Esophagus muscularis mucosa (tissue), 4 donors: Measurements from ENCODE around the gene PSTPIP2. TPM values are rescaled to one million over a fixed set of nuclear protein-coding genes. Genes with fewer than 3 reads are reported as not detected.
"Not testable (repeated sequence)": the region's sequence is repeated elsewhere in the genome, so short reads cannot be mapped to it uniquely, and the experiment has no call there.

Experiments used
- DNase-seq: peaks from one replicate; pipeline ENCODE4 v3.0.0-alpha.2; 2017; ENCODE audit errors: extremely low spot score
- H3K27ac ChIP-seq, 4 donors: fragments of 200-600 bp; sonication (generic); replicated peaks in 1 of 4; 1 replicate in 3 of 4; 2 replicates in 1 of 4; pipeline ENCODE4 v1.5.1; 2016 to 2019; ENCODE audit warnings: mild to moderate bottlenecking in 1 of 4
- H3K27me3 ChIP-seq, 4 donors: fragments of 200-600 bp; sonication (generic); one replicate each; pipeline versions ENCODE4 v1.5.1 to v1.6.0; 2016 to 2019
- H3K36me3 ChIP-seq, 4 donors: fragments of 200-600 bp; sonication (generic); one replicate each; pipeline ENCODE4 v1.5.1; 2016 to 2019
- H3K4me1 ChIP-seq, 4 donors: fragments of 200-600 bp; sonication (generic); one replicate each; pipeline ENCODE4 v1.5.1; 2016 to 2019
- H3K4me3 ChIP-seq, 4 donors: fragments of 200-600 bp; sonication (generic); 1 replicate in 2 of 4; 2 replicates in 2 of 4; pipeline ENCODE4 v1.5.1; 2016 to 2019; ENCODE audit warnings: mild to moderate bottlenecking in 4 of 4, moderate library complexity in 1 of 4
- H3K9me3 ChIP-seq, 4 donors: fragments of 200-600 bp; sonication (generic); 1 replicate in 3 of 4; 2 replicates in 1 of 4; pipeline ENCODE4 v1.5.1; 2016 to 2019
- EP300 ChIP-seq: sonication (generic); formaldehyde crosslinking; IDR thresholded peaks from one replicate; pipeline ENCODE4 v1.6.1; 2017; ENCODE audit warnings: antibody characterized with exemption
- POLR2A ChIP-seq: fragments of 450-650 bp; IDR thresholded peaks from one replicate; pipeline ENCODE4 v1.6.1; 2017; ENCODE audit warnings: antibody characterized with exemption, moderate library complexity, mild to moderate bottlenecking, low read depth
- POLR2AphosphoS5 ChIP-seq, 2 donors: sonication (generic); formaldehyde crosslinking; IDR thresholded peaks; one replicate each; pipeline ENCODE4 v1.6.1; 2017; ENCODE audit warnings: antibody characterized with exemption in 2 of 2
- WGBS: methylation state at CpG from one replicate; pipeline ENCODE4 v1.1.5; 2018; 5-methylcytosine and 5-hydroxymethylcytosine counted together
- intact Hi-C: fragments of 100-400 bp; cut with DNase I; formaldehyde crosslinking; loops from one replicate; pipeline ENCODE4 v1.15.1; 2023
- total RNA-seq, 4 donors: library from RNA; depleted of rRNA; stranded (reverse); fragments of >200 nt; gene quantifications; one replicate each; pipeline versions ENCODE4 v1.1.0 to v1.2.1, GENCODE V29; 2016
- TF ChIP-seq, protein P1 (sequence below), 3 experiments: fragments of 200-600 bp in 2 of 3; fragments of 450-650 bp in 1 of 3; sonication (generic) in 2 of 3; IDR thresholded peaks; one replicate each; pipeline ENCODE4 v1.5.1; 2017 to 2019; ENCODE audit warnings: antibody characterized with exemption in 3 of 3, mild to moderate bottlenecking in 2 of 3, moderate library complexity in 1 of 3

The PSTPIP2 gene
- total RNA-seq, 4 donors from 2014 or later, result 5.6 to 10.8 (median 7.3) TPM

DNA sequence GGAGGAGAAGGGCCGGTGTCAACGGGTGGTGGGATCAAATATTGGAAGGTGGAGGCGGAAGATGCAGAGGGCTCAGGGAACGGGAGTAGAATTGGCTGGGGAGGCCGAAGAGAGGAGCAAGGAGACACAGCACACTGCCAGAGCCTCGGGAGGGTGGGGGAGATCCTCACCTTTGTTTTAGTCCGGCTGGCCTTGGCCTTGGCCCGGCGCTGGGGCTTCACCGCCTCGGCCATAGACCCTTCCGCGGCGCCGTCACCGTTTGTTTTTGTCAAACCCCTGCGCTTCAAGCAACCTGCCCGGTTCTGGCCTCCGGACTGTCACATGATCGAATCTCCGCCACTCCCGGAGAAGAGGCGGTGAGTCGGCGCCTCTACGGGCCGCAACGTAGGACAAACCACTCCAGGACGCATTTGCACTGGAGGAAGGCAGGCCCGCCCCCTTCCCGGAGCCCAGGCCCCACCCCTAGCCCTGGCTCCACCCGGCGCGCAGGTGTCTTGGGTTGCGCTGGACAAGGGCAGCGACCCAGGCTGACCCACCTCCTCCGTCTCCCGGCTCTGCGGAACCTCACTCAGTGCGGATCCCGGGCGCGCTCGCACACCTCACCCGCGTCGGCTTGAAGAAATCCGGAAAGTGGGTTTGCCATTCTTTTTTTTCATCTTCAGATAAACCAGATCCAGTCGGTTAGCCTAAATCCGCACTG, 104.9 kb downstream of the PSTPIP2 start, which contains the start of gene EPG5:
Gene EPG5 (minus strand): TSS at position 323 of the 700 bp plus-strand sequence. CDS start 90 bp downstream, at position 233.
- Histone ChIP-seq H3K27me3 (no peaks in the 10 kb centered on the region), H3K27ac (peak within 1 kb of the TSS; percentile 68 to 82 (median 76)), H3K4me1 (peaks cover 23 to 33% (median 26%) of the 10 kb centered on the region in 4 donors), H3K9me3 (no peaks in the 10 kb centered on the region), H3K4me3 (peak within 1 kb of the TSS; percentile 78 to 88 (median 84)), H3K36me3 (peaks cover 0 to 11% (median 2%) of the 10 kb centered on the region in 4 donors)
- intact Hi-C loops, result loop anchor here (2.0 kb wide), 1 partner anchor 106 kb away; the partner anchor contains the start of gene PSTPIP2
- no peak for TF ChIP-seq EP300
- TF ChIP-seq POLR2AphosphoS5 (IDR thresholded peaks at IDR 0.05), result peak; percentile 85 to 93
- TF ChIP-seq, protein P1, sequence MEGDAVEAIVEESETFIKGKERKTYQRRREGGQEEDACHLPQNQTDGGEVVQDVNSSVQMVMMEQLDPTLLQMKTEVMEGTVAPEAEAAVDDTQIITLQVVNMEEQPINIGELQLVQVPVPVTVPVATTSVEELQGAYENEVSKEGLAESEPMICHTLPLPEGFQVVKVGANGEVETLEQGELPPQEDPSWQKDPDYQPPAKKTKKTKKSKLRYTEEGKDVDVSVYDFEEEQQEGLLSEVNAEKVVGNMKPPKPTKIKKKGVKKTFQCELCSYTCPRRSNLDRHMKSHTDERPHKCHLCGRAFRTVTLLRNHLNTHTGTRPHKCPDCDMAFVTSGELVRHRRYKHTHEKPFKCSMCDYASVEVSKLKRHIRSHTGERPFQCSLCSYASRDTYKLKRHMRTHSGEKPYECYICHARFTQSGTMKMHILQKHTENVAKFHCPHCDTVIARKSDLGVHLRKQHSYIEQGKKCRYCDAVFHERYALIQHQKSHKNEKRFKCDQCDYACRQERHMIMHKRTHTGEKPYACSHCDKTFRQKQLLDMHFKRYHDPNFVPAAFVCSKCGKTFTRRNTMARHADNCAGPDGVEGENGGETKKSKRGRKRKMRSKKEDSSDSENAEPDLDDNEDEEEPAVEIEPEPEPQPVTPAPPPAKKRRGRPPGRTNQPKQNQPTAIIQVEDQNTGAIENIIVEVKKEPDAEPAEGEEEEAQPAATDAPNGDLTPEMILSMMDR (IDR thresholded peaks at IDR 0.05), result peak in 1 of 3 experiments; percentile 16
- 0% methylated on average over 22 of the region's 50 CpGs for whole genome bisulfite sequencing
- DNase-seq, result peak; percentile 98

DNA sequence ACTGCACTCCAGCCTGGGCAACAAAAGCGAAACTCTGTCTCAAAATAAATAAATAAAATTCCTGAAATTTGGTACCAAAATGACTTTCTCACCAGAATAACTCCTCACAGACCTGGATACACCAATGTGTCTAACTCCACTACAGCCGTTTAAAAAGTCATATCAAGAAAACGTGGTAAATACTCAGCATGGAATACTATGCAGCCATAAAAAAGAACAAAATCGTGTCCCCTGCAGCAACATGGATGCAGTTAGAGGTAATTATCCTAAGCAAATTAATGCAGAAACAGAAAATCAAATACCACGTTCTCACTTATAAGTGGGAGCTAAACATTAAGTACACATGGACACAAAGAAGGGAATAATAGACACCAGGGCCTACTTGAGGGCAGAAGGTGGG, 107.1 kb downstream of the PSTPIP2 start:
- DNase-seq, H3K27me3 ChIP-seq, H3K27ac ChIP-seq, H3K4me3 ChIP-seq, H3K9me3 ChIP-seq, intact Hi-C loops: not testable (repeated sequence)
- whole genome bisulfite sequencing, result 95% methylated on average over 5 of the region's 5 CpGs
- H3K36me3 ChIP-seq, result peaks cover 0 to 11% (median 3%) of the 10 kb centered on the region in 4 donors
- H3K4me1 ChIP-seq, result peaks cover 24 to 33% (median 26%) of the 10 kb centered on the region in 4 donors

DNA sequence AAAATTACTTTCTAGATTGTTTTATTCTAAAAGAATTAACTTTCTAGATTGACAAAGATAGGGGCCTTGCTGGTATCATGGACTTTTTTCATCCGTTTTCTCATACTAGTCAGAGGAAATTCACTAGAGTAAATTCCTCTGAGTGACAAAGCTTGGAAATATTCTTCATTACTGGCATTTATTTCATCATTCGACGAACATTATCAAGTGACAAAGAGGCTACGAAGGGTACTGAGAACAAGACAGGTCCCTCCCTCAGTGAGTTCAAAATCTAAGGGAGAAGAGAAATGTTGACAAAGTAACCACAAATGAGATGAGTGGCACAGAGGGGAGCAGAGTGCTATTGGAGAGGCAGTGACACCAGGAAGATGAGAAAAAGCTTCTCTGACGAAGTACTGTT, 109.2 kb downstream of the PSTPIP2 start:
- intact Hi-C loops, result no loop called here
- H3K27ac ChIP-seq, result no peak overlapping the region
- no peaks in the 10 kb centered on the region for H3K9me3 ChIP-seq
- H3K4me1 ChIP-seq, result peaks cover 24 to 42% (median 24%) of the 10 kb centered on the region in 4 donors
- WGBS, result 83% methylated on average over 5 of the region's 5 CpGs
- TF ChIP-seq POLR2A (no peak), POLR2AphosphoS5 (IDR thresholded peaks at IDR 0.05) (no peak), EP300 (no peak)
- TF ChIP-seq, protein P1 (IDR thresholded peaks at IDR 0.05), result no peak
- H3K27me3 ChIP-seq, result no peaks in the 10 kb centered on the region
- DNase-seq, result no peak
- H3K4me3 ChIP-seq, result no peak overlapping the region
- H3K36me3 ChIP-seq, result peaks cover 0 to 15% (median 3%) of the 10 kb centered on the region in 4 donors

DNA sequence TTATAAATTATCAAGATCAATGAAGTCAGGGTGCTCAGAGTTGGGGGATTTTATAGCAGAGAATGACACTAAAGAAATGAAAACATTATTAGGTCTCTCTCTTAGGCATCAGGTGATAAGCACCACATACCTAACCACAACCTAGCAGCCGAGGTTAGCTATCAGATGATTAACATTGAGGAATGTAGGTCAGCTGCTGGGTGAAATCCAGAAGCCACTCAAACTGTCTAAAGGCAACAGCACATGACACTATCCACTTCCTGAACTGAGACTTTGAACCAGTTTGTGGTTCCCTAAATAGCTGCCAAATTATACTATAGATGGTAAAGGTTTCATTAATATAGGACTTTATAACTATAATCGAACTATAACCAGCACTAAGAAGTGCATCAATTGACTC, 109.6 kb downstream of the PSTPIP2 start:
- DNase-seq, result no peak
- 59% methylated on average over 2 of the region's 2 CpGs for WGBS
- H3K4me3 ChIP-seq, result no peak overlapping the region
- no peak overlapping the region for H3K27ac ChIP-seq
- peaks cover 20 to 39% (median 23%) of the 10 kb centered on the region in 4 donors for H3K4me1 ChIP-seq
- intact Hi-C loops, result no loop called here
- no peak for TF ChIP-seq POLR2AphosphoS5 (IDR thresholded peaks at IDR 0.05)
- peaks cover 0 to 15% (median 3%) of the 10 kb centered on the region in 4 donors for H3K36me3 ChIP-seq
- no peaks in the 10 kb centered on the region for H3K9me3 ChIP-seq
- H3K27me3 ChIP-seq, result no peaks in the 10 kb centered on the region

DNA sequence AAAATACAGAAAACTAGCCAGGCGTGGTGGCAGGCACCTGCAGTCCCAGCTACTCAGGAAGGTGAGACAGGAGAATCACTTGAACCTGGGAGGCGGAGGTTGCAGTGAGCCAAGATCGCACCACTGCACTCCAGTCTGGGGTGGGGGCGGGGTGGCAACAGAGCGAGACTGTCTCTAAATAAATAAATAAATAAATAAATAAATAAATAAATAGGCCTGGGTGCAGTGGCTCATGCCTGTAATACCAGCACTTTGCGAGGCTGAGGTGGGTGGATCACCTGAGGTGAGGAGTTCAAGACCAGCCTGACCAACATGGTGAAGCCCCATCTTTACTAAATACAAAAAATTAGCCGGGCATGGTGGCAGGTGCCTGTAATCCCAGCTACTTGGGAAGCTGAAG, 112.6 kb downstream of the PSTPIP2 start:
- DNase-seq, H3K9me3 ChIP-seq, H3K27ac ChIP-seq, H3K4me3 ChIP-seq, H3K27me3 ChIP-seq, intact Hi-C loops: not testable (repeated sequence)
- WGBS, result 96% methylated on average over 7 of the region's 7 CpGs
- H3K36me3 ChIP-seq, result peaks cover 5 to 21% (median 11%) of the 10 kb centered on the region in 4 donors
- H3K4me1 ChIP-seq, result peaks cover 0 to 22% (median 9%) of the 10 kb centered on the region in 4 donors

DNA sequence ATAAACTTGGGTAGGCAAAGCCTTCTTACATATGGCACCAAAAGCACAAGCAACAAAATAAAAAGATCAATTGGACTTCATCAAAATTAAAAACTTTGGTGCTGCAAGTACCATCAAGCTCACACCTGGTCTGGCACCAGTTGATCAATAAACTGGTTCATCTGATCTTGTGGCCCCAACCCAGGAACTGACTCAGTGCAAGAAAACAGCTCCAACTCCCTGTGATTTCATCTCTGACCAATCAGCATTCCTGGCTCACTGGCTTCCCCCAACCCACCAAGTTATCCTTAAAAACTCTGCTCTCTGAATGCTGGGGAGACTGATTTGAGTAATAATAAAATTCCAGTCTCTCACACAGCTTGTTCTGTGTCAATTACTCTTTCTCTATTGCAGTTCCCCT, 113.3 kb downstream of the PSTPIP2 start:
- H3K4me3 ChIP-seq, result no peak overlapping the region
- intact Hi-C loops, result no loop called here

More for the DNA sequence above, 113.3 kb downstream of the PSTPIP2 start:
- Histone ChIP-seq H3K27ac (no peak overlapping the region), H3K36me3 (peaks cover 11 to 29% (median 18%) of the 10 kb centered on the region in 4 donors), H3K9me3 (no peaks in the 10 kb centered on the region), H3K27me3 (no peaks in the 10 kb centered on the region), H3K4me1 (peaks cover 0 to 19% (median 9%) of the 10 kb centered on the region in 4 donors)
- TF ChIP-seq EP300, result no peak
- no peak for TF ChIP-seq POLR2AphosphoS5 (IDR thresholded peaks at IDR 0.05)
- no peak for TF ChIP-seq POLR2A
- TF ChIP-seq, protein P1 (IDR thresholded peaks at IDR 0.05), result no peak
- no peak for DNase-seq
